ENCODE results near the gene GJC2. TPM values are rescaled to one million over a fixed set of nuclear protein-coding genes. Genes with fewer than 3 reads are reported as not detected.

GJC2 gene
- total RNA-seq, 2 experiments from 2014 or later, result 2.1 to 2.4 TPM

DNA sequence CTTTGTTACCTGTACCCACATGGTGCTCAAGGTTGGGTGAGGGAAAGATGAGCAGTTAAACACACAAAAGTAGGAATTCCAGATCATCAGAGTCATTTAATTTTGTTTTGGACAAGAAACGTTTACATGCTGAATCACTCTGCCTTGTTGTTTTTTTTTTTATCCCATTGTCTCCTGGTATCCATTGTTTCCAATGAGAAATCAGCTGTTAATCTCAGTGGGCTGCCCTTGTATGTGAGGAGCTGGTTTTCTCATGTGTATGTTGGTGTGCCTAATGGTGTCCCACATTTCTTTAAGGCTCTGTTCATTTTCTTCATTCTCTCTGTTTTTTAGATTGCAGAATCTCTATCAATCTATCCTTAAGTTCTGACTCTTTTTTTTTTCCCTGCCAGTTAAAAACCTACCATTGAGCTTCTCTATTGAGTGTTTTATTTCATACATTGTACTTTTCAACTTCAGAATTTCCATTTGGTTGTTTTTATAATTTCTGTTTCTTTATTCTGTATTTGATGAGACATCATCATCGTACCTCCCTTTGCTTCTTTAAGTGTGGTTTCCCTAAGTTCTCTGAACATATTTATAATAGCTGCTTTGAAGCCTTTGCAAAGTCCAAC, 49.4 kb downstream of the GJC2 start:
- intact Hi-C loops (cut with DNase I, micrococcal nuclease), result no loop called here
- peaks cover 20% of the 10 kb centered on the region for H3K27me3 Mint-ChIP-seq
- Histone ChIP-seq H3K4me1 (ENCODE audit: insufficient read depth, low read length) (no peaks in the 10 kb centered on the region), H3K27me3 (ENCODE audit: control insufficient read depth in 1 of 2, insufficient read depth in 2 of 2, low read length in 2 of 2) (no peaks in the 10 kb centered on the region), H3K4me3 (ENCODE audit: low read length) (no peak overlapping the region), H3K36me3 (ENCODE audit: insufficient read depth, low read length) (no peaks in the 10 kb centered on the region), H3K9me3 (ENCODE audit: control insufficient read depth in 1 of 2, insufficient read depth in 1 of 2, low read length in 2 of 2) (peaks cover 6 to 18% of the 10 kb centered on the region in 2 experiments), H3K27ac (ENCODE audit: low read depth in 1 of 2, low read length in 2 of 2) (no peak overlapping the region)
- peaks cover 10% of the 10 kb centered on the region for H3K9me3 Mint-ChIP-seq
- TF ChIP-seq, protein P1, sequence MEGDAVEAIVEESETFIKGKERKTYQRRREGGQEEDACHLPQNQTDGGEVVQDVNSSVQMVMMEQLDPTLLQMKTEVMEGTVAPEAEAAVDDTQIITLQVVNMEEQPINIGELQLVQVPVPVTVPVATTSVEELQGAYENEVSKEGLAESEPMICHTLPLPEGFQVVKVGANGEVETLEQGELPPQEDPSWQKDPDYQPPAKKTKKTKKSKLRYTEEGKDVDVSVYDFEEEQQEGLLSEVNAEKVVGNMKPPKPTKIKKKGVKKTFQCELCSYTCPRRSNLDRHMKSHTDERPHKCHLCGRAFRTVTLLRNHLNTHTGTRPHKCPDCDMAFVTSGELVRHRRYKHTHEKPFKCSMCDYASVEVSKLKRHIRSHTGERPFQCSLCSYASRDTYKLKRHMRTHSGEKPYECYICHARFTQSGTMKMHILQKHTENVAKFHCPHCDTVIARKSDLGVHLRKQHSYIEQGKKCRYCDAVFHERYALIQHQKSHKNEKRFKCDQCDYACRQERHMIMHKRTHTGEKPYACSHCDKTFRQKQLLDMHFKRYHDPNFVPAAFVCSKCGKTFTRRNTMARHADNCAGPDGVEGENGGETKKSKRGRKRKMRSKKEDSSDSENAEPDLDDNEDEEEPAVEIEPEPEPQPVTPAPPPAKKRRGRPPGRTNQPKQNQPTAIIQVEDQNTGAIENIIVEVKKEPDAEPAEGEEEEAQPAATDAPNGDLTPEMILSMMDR (IDR thresholded peaks at IDR 0.05), result no peak
- peaks cover 19% of the 10 kb centered on the region for H3K36me3 Mint-ChIP-seq (ENCODE audit: low read depth)
- H3K4me1 Mint-ChIP-seq (ENCODE audit: low read depth), result no peaks in the 10 kb centered on the region
- ChIA-PET CTCF (no interaction called here), POLR2A (no interaction called here)
- ATAC-seq (ENCODE audit: poor library complexity) (no peak), DNase-seq (no peak)
- no peak overlapping the region for H3K27ac Mint-ChIP-seq
- H3K4me3 Mint-ChIP-seq, result no peak overlapping the region

- H3K9me3 Mint-ChIP-seq, result no peaks in the 10 kb centered on the region
These were observed 55.2 kb downstream of the GJC2 start for GRCh38 chr1:228204958-228205357.

DNA sequence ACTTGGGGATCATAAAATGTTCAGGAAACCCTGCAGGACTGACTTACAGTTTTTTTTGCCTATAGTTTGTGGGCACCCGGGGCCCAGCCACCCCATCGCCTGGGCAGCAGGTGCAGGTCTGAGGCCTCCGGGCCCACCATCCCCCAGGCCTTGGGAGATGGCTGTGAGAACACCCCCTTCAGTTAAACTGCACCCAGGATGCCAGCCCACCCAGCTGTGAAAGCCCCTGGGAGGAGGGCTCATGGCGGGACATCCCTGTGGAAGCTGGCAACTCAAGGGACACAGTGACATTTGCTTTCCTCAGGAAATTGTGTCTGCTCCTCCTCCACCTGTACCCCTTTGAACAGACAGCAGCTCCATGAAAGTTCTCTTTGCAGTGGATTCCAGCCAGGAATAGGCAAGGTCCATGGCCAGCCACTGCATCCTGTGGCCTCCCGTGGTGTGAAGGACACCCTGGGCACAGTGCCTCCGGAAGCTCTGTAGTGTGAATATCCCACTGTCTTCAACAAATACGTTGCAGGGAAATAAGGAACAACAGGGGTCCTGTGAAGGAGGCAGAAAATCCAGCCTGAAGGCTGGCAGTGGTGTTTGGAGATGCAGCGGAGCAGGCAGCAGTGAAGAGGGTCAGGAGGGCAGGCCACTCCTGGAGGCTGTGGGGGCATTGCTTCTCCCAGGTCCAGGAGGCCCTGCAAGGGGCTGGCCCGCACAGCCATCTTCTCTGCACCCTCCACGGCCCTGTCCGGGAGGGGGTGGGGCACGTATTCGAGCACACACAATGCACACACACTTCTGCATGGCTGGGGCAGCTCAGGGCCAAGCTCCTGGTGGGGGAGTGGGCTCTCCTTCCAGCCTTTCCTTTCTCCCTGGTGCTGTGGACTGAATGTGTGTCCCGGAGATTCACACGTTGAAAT, 56.1 kb downstream of the GJC2 start:
- Mint-ChIP-seq H3K36me3 (ENCODE audit: low read depth) (no peaks in the 10 kb centered on the region), H3K27me3 (peaks cover 29% of the 10 kb centered on the region), H3K4me1 (ENCODE audit: low read depth) (no peaks in the 10 kb centered on the region), H3K9me3 (no peaks in the 10 kb centered on the region), H3K27ac (no peak overlapping the region), H3K4me3 (no peak overlapping the region)
- H3K9me3 ChIP-seq (ENCODE audit: control insufficient read depth in 1 of 2, insufficient read depth in 1 of 2, low read length in 2 of 2), result no peaks in the 10 kb centered on the region
- TF ChIP-seq, protein P1 (IDR thresholded peaks at IDR 0.05), result no peak
- H3K27me3 ChIP-seq (ENCODE audit: control insufficient read depth in 1 of 2, insufficient read depth in 2 of 2, low read length in 2 of 2), result peaks cover 0 to 5% of the 10 kb centered on the region in 2 experiments
- H3K4me1 ChIP-seq (ENCODE audit: insufficient read depth, low read length), result no peaks in the 10 kb centered on the region
- no peaks in the 10 kb centered on the region for H3K36me3 ChIP-seq (ENCODE audit: insufficient read depth, low read length)
- DNase-seq, result no peak
- no peak overlapping the region for H3K27ac ChIP-seq (ENCODE audit: low read depth in 1 of 2, low read length in 2 of 2)
- ChIA-PET POLR2A (interaction anchor here (1.2 kb wide), 1 partner anchor 70 kb away, joined by 3 read pairs; no protein-coding TSS in a partner anchor), CTCF (no interaction called here)
- no peak overlapping the region for H3K4me3 ChIP-seq (ENCODE audit: low read length)
- intact Hi-C loops (cut with DNase I, micrococcal nuclease), result no loop called here
- no peak for ATAC-seq (ENCODE audit: poor library complexity)

More at GRCh38 chr1:228204958-228205357, 55.2 kb downstream of the GJC2 start:
- peaks cover 29% of the 10 kb centered on the region for H3K27me3 Mint-ChIP-seq
- Histone ChIP-seq H3K4me3 (ENCODE audit: low read length) (no peak overlapping the region), H3K27me3 (ENCODE audit: control insufficient read depth in 1 of 2, insufficient read depth in 2 of 2, low read length in 2 of 2) (peaks cover 0 to 5% of the 10 kb centered on the region in 2 experiments), H3K9me3 (ENCODE audit: control insufficient read depth in 1 of 2, insufficient read depth in 1 of 2, low read length in 2 of 2) (peaks cover 0 to 3% of the 10 kb centered on the region in 2 experiments), H3K36me3 (ENCODE audit: insufficient read depth, low read length) (no peaks in the 10 kb centered on the region), H3K4me1 (ENCODE audit: insufficient read depth, low read length) (no peaks in the 10 kb centered on the region), H3K27ac (ENCODE audit: low read depth in 1 of 2, low read length in 2 of 2) (no peak overlapping the region)
- H3K4me1 Mint-ChIP-seq (ENCODE audit: low read depth), result no peaks in the 10 kb centered on the region
- no peak overlapping the region for H3K27ac Mint-ChIP-seq
- H3K4me3 Mint-ChIP-seq, result no peak overlapping the region
- TF ChIP-seq, protein P1 (IDR thresholded peaks at IDR 0.05), result no peak
- no peaks in the 10 kb centered on the region for H3K36me3 Mint-ChIP-seq (ENCODE audit: low read depth)
- ATAC-seq (ENCODE audit: poor library complexity), result no peak
- ChIA-PET POLR2A (interaction anchor here (1.2 kb wide), 1 partner anchor 71 kb away, joined by 3 read pairs; no protein-coding TSS in a partner anchor), CTCF (no interaction called here)
- DNase-seq, result no peak
- intact Hi-C loops (cut with DNase I, micrococcal nuclease), result no loop called here
